HG03460 (cell line): Measurements from ENCODE around the gene EEF1A2.

Experiments used
- ATAC-seq: cut with Tn5 transposase; IDR thresholded peaks from one replicate; pipeline ENCODE4 v1.9.1; 2021; ENCODE audit not compliant: unreplicated experiment

EEF1A2 gene

DNA sequence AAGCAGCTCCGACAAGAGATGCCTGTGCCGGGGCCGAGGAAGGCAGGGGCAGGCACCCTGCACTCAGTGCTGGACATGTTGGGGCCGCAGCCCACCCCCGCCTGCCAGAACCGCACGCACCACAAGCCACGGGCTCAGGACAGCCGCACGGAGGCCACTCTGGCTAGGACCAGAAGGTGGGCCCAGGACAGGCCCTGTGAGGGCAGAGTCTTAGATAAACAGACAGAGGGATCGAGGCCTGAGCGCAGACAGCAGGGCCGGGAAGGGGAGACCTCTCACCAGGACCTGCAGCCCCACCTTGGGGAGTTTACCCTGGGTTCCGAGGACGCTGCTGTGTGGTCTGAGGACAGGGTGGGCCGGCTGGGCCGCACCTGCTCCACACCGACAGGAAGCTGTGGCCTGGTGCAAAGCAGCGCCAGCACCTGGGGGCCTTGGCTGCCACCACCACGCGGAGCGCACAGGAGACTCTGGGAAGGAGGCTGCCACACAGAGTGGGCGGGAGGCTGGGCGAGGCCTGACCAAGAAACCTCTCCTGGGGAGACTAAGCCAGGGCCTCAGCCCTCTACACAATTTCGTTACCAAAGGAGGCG lies 58.4 kb downstream of the EEF1A2 start:
- no peak for ATAC-seq

DNA sequence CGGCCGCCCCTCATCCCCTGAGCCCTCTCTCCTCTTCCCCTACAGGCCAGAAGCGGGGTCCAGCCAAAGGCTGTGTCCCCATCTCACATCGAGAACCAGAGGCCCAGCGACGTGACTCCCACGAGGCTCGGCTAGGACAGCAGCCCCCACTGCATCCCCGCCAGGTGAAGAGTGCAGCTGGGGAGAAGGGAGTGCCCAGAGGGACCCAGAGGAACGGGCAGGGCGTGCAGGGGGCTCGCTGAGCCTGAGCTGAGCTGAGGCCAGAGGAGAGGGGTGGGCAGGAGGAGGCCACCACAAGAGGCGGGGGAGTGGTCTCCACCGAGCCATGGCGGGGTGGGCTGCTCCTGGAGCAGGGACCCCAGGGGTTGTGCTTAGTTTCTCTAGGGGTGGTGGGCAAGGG lies 59.0 kb downstream of the EEF1A2 start:
- no peak for ATAC-seq

DNA sequence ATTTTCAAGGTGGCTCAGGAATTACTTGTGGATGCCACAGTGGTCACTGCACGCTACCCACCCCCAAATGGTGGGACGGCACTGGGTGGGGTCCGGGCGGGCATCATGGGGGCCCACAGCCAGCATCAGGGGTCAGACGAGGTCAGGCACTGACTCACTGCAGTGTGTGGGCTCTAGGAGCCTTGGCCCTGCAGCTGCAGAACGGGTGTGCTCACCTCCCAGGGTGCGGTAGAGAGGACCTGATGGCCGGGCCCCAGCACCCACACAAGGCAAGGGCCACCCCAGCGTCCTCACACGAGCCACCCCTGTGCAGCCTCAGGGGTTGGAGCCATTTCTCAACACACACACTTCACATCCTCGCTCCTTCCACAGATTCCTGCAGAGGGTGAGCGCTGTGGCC lies 60.8 kb downstream of the EEF1A2 start:
- no peak for ATAC-seq
